Measurements from ENCODE around the gene EPHB2. TPM values are rescaled to one million over a fixed set of nuclear protein-coding genes. Genes with fewer than 3 reads are reported as not detected.
"Not testable (repeated sequence)": the region's sequence is repeated elsewhere in the genome, so short reads cannot be mapped to it uniquely, and the experiment has no call there.

The EPHB2 gene
- total and polyA plus RNA-seq, 7 experiments from 2014 or later, result 0.27 to 2.2 (median 0.49) TPM; not detected in 3

GRCh38 chr1:22699681-22700520, 10.7 kb upstream of the EPHB2 start:
- peaks cover 0 to 2% (median 0%) of the 10 kb centered on the region in 11 donors for H3K9me3 Mint-ChIP-seq
- ChIA-PET CTCF (no interaction called here), POLR2A (no interaction called here)

GRCh38 chr1:22702296-22703085, 8.1 kb upstream of the EPHB2 start:
- ChIA-PET CTCF (no interaction called here), POLR2A (no interaction called here)
- H3K9me3 Mint-ChIP-seq, result peaks cover 0 to 2% (median 0%) of the 10 kb centered on the region in 11 donors
- DNase-seq, result no peak
- no peak overlapping the region for H3K4me3 Mint-ChIP-seq
- no peak overlapping the region for H3K4me3 ChIP-seq (ENCODE audit: low read length)
- H3K27ac Mint-ChIP-seq, result no peak overlapping the region
- ATAC-seq, result no peak
- H3K27me3 Mint-ChIP-seq, result peaks cover 0 to 15% (median 10%) of the 10 kb centered on the region in 5 donors
- no peaks in the 10 kb centered on the region for H3K9me3 ChIP-seq (ENCODE audit: control insufficient read depth in 2 of 3, low read length in 3 of 3)
- no peaks in the 10 kb centered on the region for H3K36me3 Mint-ChIP-seq
- intact Hi-C loops (cut with micrococcal nuclease), result loop anchor here (5.0 to 10.0 kb wide), 2 partner anchors 230 to 262 kb away; no protein-coding TSS in a partner anchor
- no peaks in the 10 kb centered on the region for H3K4me1 ChIP-seq (ENCODE audit: control insufficient read depth in 2 of 2, insufficient read depth in 2 of 2, low read length in 2 of 2)
- no peaks in the 10 kb centered on the region for H3K36me3 ChIP-seq (ENCODE audit: control insufficient read depth in 2 of 3, insufficient read depth in 3 of 3, low read length in 3 of 3)
- H3K27ac ChIP-seq (ENCODE audit: low read depth, low read length), result no peak overlapping the region
- no peaks in the 10 kb centered on the region for H3K4me1 Mint-ChIP-seq
- H3K27me3 ChIP-seq (ENCODE audit: control insufficient read depth in 2 of 2, insufficient read depth in 2 of 2, low read length in 2 of 2), result no peaks in the 10 kb centered on the region

More at GRCh38 chr1:22699681-22700520, 10.7 kb upstream of the EPHB2 start:
- ATAC-seq (no peak), DNase-seq (no peak)
- H3K4me1 Mint-ChIP-seq, result no peaks in the 10 kb centered on the region
- peaks cover 0 to 13% (median 6%) of the 10 kb centered on the region in 5 donors for H3K27me3 Mint-ChIP-seq
- Histone ChIP-seq H3K9me3 (ENCODE audit: control insufficient read depth in 2 of 3, low read length in 3 of 3) (no peaks in the 10 kb centered on the region), H3K4me1 (ENCODE audit: control insufficient read depth in 2 of 2, insufficient read depth in 2 of 2, low read length in 2 of 2) (no peaks in the 10 kb centered on the region), H3K36me3 (ENCODE audit: control insufficient read depth in 2 of 3, insufficient read depth in 3 of 3, low read length in 3 of 3) (no peaks in the 10 kb centered on the region), H3K4me3 (ENCODE audit: low read length) (no peak overlapping the region), H3K27ac (ENCODE audit: low read depth, low read length) (no peak overlapping the region), H3K27me3 (ENCODE audit: control insufficient read depth in 2 of 2, insufficient read depth in 2 of 2, low read length in 2 of 2) (no peaks in the 10 kb centered on the region)
- intact Hi-C loops (cut with micrococcal nuclease), result loop anchor here (5.0 to 10.0 kb wide), 2 partner anchors 232 to 265 kb away; no protein-coding TSS in a partner anchor
- no peak overlapping the region for H3K27ac Mint-ChIP-seq
- H3K4me3 Mint-ChIP-seq, result no peak overlapping the region
- no peaks in the 10 kb centered on the region for H3K36me3 Mint-ChIP-seq

GRCh38 chr1:22704440-22705067, 6.1 kb upstream of the EPHB2 start:
- DNase-seq, result peak; percentile 14 to 68 (median 45)
- H3K4me3 ChIP-seq (ENCODE audit: low read length), result no peak overlapping the region
- H3K27me3 ChIP-seq (ENCODE audit: control insufficient read depth in 2 of 2, insufficient read depth in 2 of 2, low read length in 2 of 2), result peaks cover 0 to 4% of the 10 kb centered on the region in 2 donors
- ATAC-seq, result peak; percentile 92
- Mint-ChIP-seq H3K36me3 (no peaks in the 10 kb centered on the region), H3K4me3 (no peak overlapping the region), H3K9me3 (peaks cover 0 to 2% (median 0%) of the 10 kb centered on the region in 11 donors), H3K27ac (no peak overlapping the region), H3K4me1 (peaks cover 0 to 5% (median under 1%) of the 10 kb centered on the region in 7 donors), H3K27me3 (peaks cover 18 to 32% (median 26%) of the 10 kb centered on the region in 5 donors)
- no peak overlapping the region for H3K27ac ChIP-seq (ENCODE audit: low read depth, low read length)
- H3K9me3 ChIP-seq (ENCODE audit: control insufficient read depth in 2 of 3, low read length in 3 of 3), result no peaks in the 10 kb centered on the region
- CTCF ChIA-PET, result no interaction called here
- intact Hi-C loops (cut with micrococcal nuclease), result loop anchor here (5.0 to 10.0 kb wide), 2 partner anchors 228 to 260 kb away; no protein-coding TSS in a partner anchor
- no peaks in the 10 kb centered on the region for H3K36me3 ChIP-seq (ENCODE audit: control insufficient read depth in 2 of 3, insufficient read depth in 3 of 3, low read length in 3 of 3)
- no peaks in the 10 kb centered on the region for H3K4me1 ChIP-seq (ENCODE audit: control insufficient read depth in 2 of 2, insufficient read depth in 2 of 2, low read length in 2 of 2)
- POLR2A ChIA-PET, result no interaction called here

- CTCF ChIA-PET, result no interaction called here
- Mint-ChIP-seq H3K27me3 (peaks cover 22 to 36% (median 31%) of the 10 kb centered on the region in 5 donors), H3K27ac (no peak overlapping the region), H3K36me3 (no peaks in the 10 kb centered on the region), H3K4me3 (no peak overlapping the region), H3K4me1 (peaks cover 0 to 9% (median 4%) of the 10 kb centered on the region in 7 donors), H3K9me3 (peaks cover 0 to 2% (median 0%) of the 10 kb centered on the region in 11 donors)
- Histone ChIP-seq H3K27me3 (ENCODE audit: control insufficient read depth in 2 of 2, insufficient read depth in 2 of 2, low read length in 2 of 2) (peaks cover 0 to 10% of the 10 kb centered on the region in 2 donors), H3K4me3 (ENCODE audit: low read length) (no peak overlapping the region), H3K4me1 (ENCODE audit: control insufficient read depth in 2 of 2, insufficient read depth in 2 of 2, low read length in 2 of 2) (no peaks in the 10 kb centered on the region), H3K27ac (ENCODE audit: low read depth, low read length) (no peak overlapping the region), H3K9me3 (ENCODE audit: control insufficient read depth in 2 of 3, low read length in 3 of 3) (no peaks in the 10 kb centered on the region), H3K36me3 (ENCODE audit: control insufficient read depth in 2 of 3, insufficient read depth in 3 of 3, low read length in 3 of 3) (no peaks in the 10 kb centered on the region)
- no peak for DNase-seq
- intact Hi-C loops (cut with micrococcal nuclease), result loop anchor here in 1 of 2 donors (10.0 kb wide), 1 partner anchor 259 kb away; no protein-coding TSS in a partner anchor
- no peak for ATAC-seq
- POLR2A ChIA-PET, result no interaction called here
These were observed 5.1 kb upstream of the EPHB2 start for GRCh38 chr1:22705586-22705985.

GRCh38 chr1:22706100-22706499, 4.5 kb upstream of the EPHB2 start:
- POLR2A ChIA-PET; H3K9me3 Mint-ChIP-seq; H3K4me1 Mint-ChIP-seq; H3K4me3 ChIP-seq (ENCODE audit: low read length); H3K4me1 ChIP-seq (ENCODE audit: control insufficient read depth in 2 of 2, insufficient read depth in 2 of 2, low read length in 2 of 2); H3K36me3 ChIP-seq (ENCODE audit: control insufficient read depth in 2 of 3, insufficient read depth in 3 of 3, low read length in 3 of 3); H3K27me3 ChIP-seq (ENCODE audit: control insufficient read depth in 2 of 2, insufficient read depth in 2 of 2, low read length in 2 of 2); H3K4me3 Mint-ChIP-seq; H3K27ac Mint-ChIP-seq; H3K27ac ChIP-seq (ENCODE audit: low read depth, low read length); H3K9me3 ChIP-seq (ENCODE audit: control insufficient read depth in 2 of 3, low read length in 3 of 3); CTCF ChIA-PET; H3K36me3 Mint-ChIP-seq; ATAC-seq; DNase-seq: not testable (repeated sequence)
- intact Hi-C loops (cut with micrococcal nuclease), result loop anchor here in 1 of 2 donors (10.0 kb wide), 1 partner anchor 259 kb away; no protein-coding TSS in a partner anchor
- H3K27me3 Mint-ChIP-seq, result peaks cover 22 to 36% (median 31%) of the 10 kb centered on the region in 5 donors

GRCh38 chr1:22708777-22709176, 1.9 kb upstream of the EPHB2 start:
- H3K9me3 Mint-ChIP-seq, result peaks cover 0 to 2% (median 0%) of the 10 kb centered on the region in 11 donors
- no peaks in the 10 kb centered on the region for H3K4me1 ChIP-seq (ENCODE audit: control insufficient read depth in 2 of 2, insufficient read depth in 2 of 2, low read length in 2 of 2)
- ChIA-PET POLR2A (no interaction called here), CTCF (no interaction called here)
- no peaks in the 10 kb centered on the region for H3K9me3 ChIP-seq (ENCODE audit: control insufficient read depth in 2 of 3, low read length in 3 of 3)
- no peak overlapping the region for H3K27ac Mint-ChIP-seq
- H3K4me3 ChIP-seq (ENCODE audit: low read length), result no peak overlapping the region
- H3K27ac ChIP-seq (ENCODE audit: low read depth, low read length), result no peak overlapping the region
- H3K27me3 Mint-ChIP-seq, result peaks cover 42 to 51% (median 47%) of the 10 kb centered on the region in 5 donors
- peaks cover 0 to 10% (median 7%) of the 10 kb centered on the region in 7 donors for H3K4me1 Mint-ChIP-seq
- H3K36me3 ChIP-seq (ENCODE audit: control insufficient read depth in 2 of 3, insufficient read depth in 3 of 3, low read length in 3 of 3), result no peaks in the 10 kb centered on the region
- peaks cover 3 to 10% of the 10 kb centered on the region in 2 donors for H3K27me3 ChIP-seq (ENCODE audit: control insufficient read depth in 2 of 2, insufficient read depth in 2 of 2, low read length in 2 of 2)
- intact Hi-C loops (cut with micrococcal nuclease), result loop anchor here in 1 of 2 donors (10.0 kb wide), 1 partner anchor 256 kb away; no protein-coding TSS in a partner anchor
- DNase-seq (no peak), ATAC-seq (no peak)
- no peaks in the 10 kb centered on the region for H3K36me3 Mint-ChIP-seq
- peak overlapping the region in 8 of 10 donors; percentile 12 to 87 (median 46) for H3K4me3 Mint-ChIP-seq

All from naive thymus-derived CD4-positive, alpha-beta T cell (primary cell).